HCT116 (cell line): ENCODE measurements around the gene MGAT4A. TPM values are rescaled to one million over a fixed set of nuclear protein-coding genes. Genes with fewer than 3 reads are reported as not detected.

Experiments
- ATAC-seq: fragments of 200-7000 bp; cut with Tn5 transposase; 2 replicates; pipeline ENCODE4 v1.9.1; 2020; ENCODE audit warnings: mild to moderate bottlenecking, moderate library complexity
- BruUV-seq: library from RNA; stranded (reverse); fragments of 400-500 nt; replicated peaks from 2 replicates; lab custom pipeline; 2021; lab: Mats Ljungman, UMichigan
- CTCF ChIA-PET: fragments of 300-600 bp; sonication (Branson Sonifier 250); formaldehyde crosslinking; loops from one replicate; lab custom pipeline; 2021; ENCODE audit warnings: antibody characterized with exemption; lab: Charles Lee
- POLR2A ChIA-PET: fragments of 300-600, 350-600 bp; sonication (Branson Sonifier 250); formaldehyde crosslinking; loops from one replicate; lab custom pipeline; 2021; ENCODE audit warnings: antibody characterized with exemption; lab: Charles Lee
- RAD21 ChIA-PET, 2 experiments: fragments of 300-600 bp; sonication (Branson Sonifier 250); formaldehyde crosslinking; loops; one replicate each; lab custom pipeline; 2023; ENCODE audit warnings: low total read pairs in 2 of 2; ENCODE audit not compliant: uncharacterized antibody in 2 of 2, unreplicated experiment in 2 of 2, low non-redundant PET in 1 of 2; lab: Charles Lee
- DNase-seq: peaks from one replicate; pipeline ENCODE4 v3.0.0-alpha.2; 2010; ENCODE audit warnings: low read depth, low spot score
- H2AFZ ChIP-seq: fragments of 200-600 bp; shearing (Covaris generic), sonication (generic); 2 replicates; pipeline ENCODE4 v1.6.1; 2017; ENCODE audit warnings: low read depth, mixed run types, mixed read lengths, antibody characterized with exemption, low read length; ENCODE audit not compliant: poor library complexity, severe bottlenecking
- H3K27ac ChIP-seq: 2 replicates; pipeline ENCODE4 v1.5.1; 2012; ENCODE audit warnings: low read depth, low read length
- H3K27me3 ChIP-seq: fragments of 200-600 bp; sonication (generic); 2 replicates; pipeline ENCODE4 v1.6.1; 2016; ENCODE audit warnings: mixed run types, low read length, mixed read lengths; ENCODE audit not compliant: insufficient read depth
- H3K36me3 ChIP-seq, 2 experiments: fragments of 200-500 bp in 1 of 2; fragments of 200-600 bp in 1 of 2; sonication (Bioruptor generic) in 1 of 2; sonication (generic) in 1 of 2; 2 replicates each; pipeline versions ENCODE4 v1.5.1 to v1.6.1; 2014 to 2016; ENCODE audit warnings: low read length in 2 of 2, inconsistent platforms in 1 of 2, mixed read lengths in 1 of 2, mixed run types in 1 of 2; ENCODE audit not compliant: insufficient read depth in 2 of 2, control insufficient read depth in 1 of 2
- H3K4me1 ChIP-seq, 2 experiments: fragments of 200-600 bp in 1 of 2; sonication (generic) in 1 of 2; 2 replicates each; pipeline versions ENCODE4 v1.5.1 to v1.6.1; 2012 to 2017; ENCODE audit warnings: low read length in 2 of 2, inconsistent platforms in 1 of 2, mild to moderate bottlenecking in 1 of 2, mixed read lengths in 1 of 2, mixed run types in 1 of 2, moderate library complexity in 1 of 2; ENCODE audit not compliant: insufficient read depth in 2 of 2, control insufficient read depth in 1 of 2
- H3K4me2 ChIP-seq: fragments of 200-600 bp; sonication (generic); 2 replicates; pipeline ENCODE4 v1.6.1; 2017; ENCODE audit warnings: mixed run types, low read length, mixed read lengths
- H3K4me3 ChIP-seq, 2 experiments: fragments of 200-600 bp in 1 of 2; sonication (generic) in 1 of 2; replicated peaks in 1 of 2; 2 replicates each; pipeline ENCODE4 v1.5.1; 2011 to 2016; ENCODE audit warnings: low read length in 2 of 2, control low read depth in 1 of 2, low read depth in 1 of 2, mild to moderate bottlenecking in 1 of 2, mixed read lengths in 1 of 2, mixed run types in 1 of 2
- H3K79me2 ChIP-seq: fragments of 200-600 bp; sonication (generic); 2 replicates; pipeline ENCODE4 v1.6.1; 2017; ENCODE audit warnings: mild to moderate bottlenecking, mixed run types, low read length, moderate library complexity, mixed read lengths; ENCODE audit not compliant: insufficient read depth
- H3K9ac ChIP-seq: fragments of 200-600 bp; sonication (generic); 2 replicates; pipeline ENCODE4 v1.6.1; 2016; ENCODE audit warnings: low read length, mixed read lengths
- H3K9me2 ChIP-seq: fragments of 200-600 bp; sonication (generic), shearing (Covaris generic); 2 replicates; pipeline ENCODE4 v1.6.1; 2017; ENCODE audit warnings: mixed run types, mild to moderate bottlenecking, moderate library complexity; ENCODE audit not compliant: insufficient read depth
- H3K9me3 ChIP-seq, 2 experiments: fragments of 200-500 bp in 1 of 2; fragments of 200-600 bp in 1 of 2; sonication (Bioruptor generic) in 1 of 2; sonication (generic) in 1 of 2; 2 replicates each; pipeline ENCODE4 v1.6.1; 2014 to 2017; ENCODE audit warnings: low read length in 2 of 2, mixed read lengths in 2 of 2, inconsistent platforms in 1 of 2, low read depth in 1 of 2, mild to moderate bottlenecking in 1 of 2, mixed run types in 1 of 2, moderate library complexity in 1 of 2; ENCODE audit not compliant: control insufficient read depth in 1 of 2, insufficient read depth in 1 of 2
- H4K20me1 ChIP-seq: fragments of 200-600 bp; sonication (generic), shearing (Covaris generic); 2 replicates; pipeline ENCODE4 v1.6.1; 2017; ENCODE audit warnings: mixed run types, mild to moderate bottlenecking, moderate library complexity; ENCODE audit not compliant: insufficient read depth
- CBX3 ChIP-seq: IDR thresholded peaks from 2 replicates; pipeline ENCODE4 v1.6.1; 2012; ENCODE audit warnings: low read depth
- CEBPB ChIP-seq: IDR thresholded peaks from 2 replicates; pipeline ENCODE4 v1.6.1; 2012; ENCODE audit warnings: low read depth
- ELF1 ChIP-seq: IDR thresholded peaks from 2 replicates; pipeline ENCODE4 v1.6.1; 2012; ENCODE audit warnings: low read depth, borderline replicate concordance
- FOSL1 ChIP-seq: IDR thresholded peaks from 2 replicates; pipeline ENCODE4 v1.6.1; 2012; ENCODE audit warnings: low read depth
- JUND ChIP-seq: IDR thresholded peaks from 2 replicates; pipeline ENCODE4 v1.6.1; 2012
- POLR2AphosphoS5 ChIP-seq: IDR thresholded peaks from 2 replicates; pipeline ENCODE4 v1.6.1; 2011; ENCODE audit warnings: mild to moderate bottlenecking, low read depth, low read length, moderate library complexity
- SIN3A ChIP-seq: IDR thresholded peaks from 2 replicates; pipeline ENCODE4 v1.6.1; 2012; ENCODE audit warnings: low read depth
- SP1 ChIP-seq: IDR thresholded peaks from 2 replicates; pipeline ENCODE4 v1.6.1; 2012; ENCODE audit warnings: low read depth
- ZFX ChIP-seq: fragments of 450-650 bp; IDR thresholded peaks from 2 replicates; pipeline ENCODE4 v1.6.1; 2017
- intact Hi-C: fragments of 100-400 bp; cut with micrococcal nuclease; formaldehyde crosslinking; loops from 2 replicates; pipeline ENCODE4 v1.10.0; 2022
- total RNA-seq: library from RNA; stranded (reverse); gene quantifications from one replicate; pipeline ENCODE4 v1.2.1, GENCODE V29; 2021; ENCODE audit not compliant: unreplicated experiment
- TF ChIP-seq, protein P1 (sequence below): IDR thresholded peaks from 2 replicates; pipeline ENCODE4 v1.6.1; 2011; ENCODE audit warnings: mild to moderate bottlenecking, low read length, moderate library complexity; ENCODE audit not compliant: insufficient replicate concordance; ENCODE audit errors: extremely low read depth
- TF ChIP-seq, protein P2 (sequence below): IDR thresholded peaks from 2 replicates; pipeline ENCODE4 v1.6.1; 2012
- TF ChIP-seq, protein P3 (sequence below): IDR thresholded peaks from 2 replicates; pipeline ENCODE4 v1.6.1; 2012

MGAT4A gene
- total RNA-seq, 1 experiment from 2014 or later = 10.2 TPM

DNA sequence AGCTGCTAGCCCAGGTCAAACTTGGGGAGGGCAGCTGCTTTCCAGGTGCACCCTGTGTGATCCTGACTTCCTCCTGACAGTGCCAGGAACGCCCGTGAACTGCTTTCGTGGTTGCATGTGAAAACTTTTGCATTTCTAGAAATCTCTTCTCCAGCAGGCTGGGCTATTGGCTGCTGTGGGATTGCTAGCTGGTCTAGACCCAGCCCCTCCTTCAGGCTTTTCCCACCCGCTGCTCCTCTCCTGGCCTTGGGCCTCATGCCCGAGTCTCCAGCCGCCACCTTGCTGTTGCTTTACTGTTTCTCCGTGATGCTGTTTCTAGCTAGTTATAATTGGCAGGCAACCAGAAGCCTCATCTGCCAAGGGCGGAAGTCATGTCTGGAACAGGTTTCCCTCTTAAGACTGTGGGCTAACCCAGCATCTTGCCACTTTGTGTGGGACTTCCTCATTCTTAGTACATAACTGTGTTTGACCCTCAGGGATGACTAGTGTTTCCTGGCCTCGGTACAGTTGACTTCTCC, 27.0 kb upstream of the MGAT4A start:
- H3K4me1 ChIP-seq = peaks cover 0 to 11% of the 10 kb centered on the region in 2 experiments; a peak in 2 of 4 replicates
- no peaks in the 10 kb centered on the region for H3K27me3 ChIP-seq
- H3K9ac ChIP-seq = no peak overlapping the region
- DNase-seq = peak; percentile 27
- H3K79me2 ChIP-seq = no peaks in the 10 kb centered on the region
- H3K9me2 ChIP-seq = no peaks in the 10 kb centered on the region
- POLR2A ChIA-PET = no interaction called here
- no TSS peak for BruUV-seq
- H3K4me2 ChIP-seq = peak overlapping the region; percentile 66
- H3K27ac ChIP-seq = no peak overlapping the region
- H3K36me3 ChIP-seq = no peaks in the 10 kb centered on the region
- H3K4me3 ChIP-seq = peak overlapping the region in 1 of 2 experiments; percentile 5; a peak in 1 of 4 replicates
- intact Hi-C loops = loop anchor here (2.0 kb wide), 1 partner anchor 27 kb away; the partner anchor contains the start of gene MGAT4A
- peak; percentile 77 for ATAC-seq
- H3K9me3 ChIP-seq = no peaks in the 10 kb centered on the region
- RAD21 ChIA-PET = no interaction called here
- TF ChIP-seq, protein P1, sequence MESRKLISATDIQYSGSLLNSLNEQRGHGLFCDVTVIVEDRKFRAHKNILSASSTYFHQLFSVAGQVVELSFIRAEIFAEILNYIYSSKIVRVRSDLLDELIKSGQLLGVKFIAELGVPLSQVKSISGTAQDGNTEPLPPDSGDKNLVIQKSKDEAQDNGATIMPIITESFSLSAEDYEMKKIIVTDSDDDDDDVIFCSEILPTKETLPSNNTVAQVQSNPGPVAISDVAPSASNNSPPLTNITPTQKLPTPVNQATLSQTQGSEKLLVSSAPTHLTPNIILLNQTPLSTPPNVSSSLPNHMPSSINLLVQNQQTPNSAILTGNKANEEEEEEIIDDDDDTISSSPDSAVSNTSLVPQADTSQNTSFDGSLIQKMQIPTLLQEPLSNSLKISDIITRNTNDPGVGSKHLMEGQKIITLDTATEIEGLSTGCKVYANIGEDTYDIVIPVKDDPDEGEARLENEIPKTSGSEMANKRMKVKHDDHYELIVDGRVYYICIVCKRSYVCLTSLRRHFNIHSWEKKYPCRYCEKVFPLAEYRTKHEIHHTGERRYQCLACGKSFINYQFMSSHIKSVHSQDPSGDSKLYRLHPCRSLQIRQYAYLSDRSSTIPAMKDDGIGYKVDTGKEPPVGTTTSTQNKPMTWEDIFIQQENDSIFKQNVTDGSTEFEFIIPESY = no peak
- TF ChIP-seq JUND (peak; percentile 62), FOSL1 (peak; percentile 61), CBX3 (peak; percentile 47; the same call in 1 of the 2 replicates), SP1 (peak; percentile 58), ELF1 (peak; percentile 78), ZFX (no peak), POLR2AphosphoS5 (peak; percentile 41; the same call in 1 of the 2 replicates), SIN3A (0 out of 2 replicates have a peak, but pooled peaks have one; percentile 41), CEBPB (peak; percentile 38; the same call in 1 of the 2 replicates)
- TF ChIP-seq, protein P2, sequence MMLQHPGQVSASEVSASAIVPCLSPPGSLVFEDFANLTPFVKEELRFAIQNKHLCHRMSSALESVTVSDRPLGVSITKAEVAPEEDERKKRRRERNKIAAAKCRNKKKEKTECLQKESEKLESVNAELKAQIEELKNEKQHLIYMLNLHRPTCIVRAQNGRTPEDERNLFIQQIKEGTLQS = no peak
- TF ChIP-seq, protein P3, sequence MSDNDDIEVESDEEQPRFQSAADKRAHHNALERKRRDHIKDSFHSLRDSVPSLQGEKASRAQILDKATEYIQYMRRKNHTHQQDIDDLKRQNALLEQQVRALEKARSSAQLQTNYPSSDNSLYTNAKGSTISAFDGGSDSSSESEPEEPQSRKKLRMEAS = peak; percentile 43; the same call in 1 of the 2 replicates
- TF ChIP-seq, all 23 proteins: peak for 9
- CTCF ChIA-PET = no interaction called here
- Histone ChIP-seq H2AFZ (peak overlapping the region; percentile 80), H4K20me1 (no peaks in the 10 kb centered on the region)
